H1 (cell line): Measurements from ENCODE around the gene CDK5R1. TPM values are rescaled to one million over a fixed set of nuclear protein-coding genes. Genes with fewer than 3 reads are reported as not detected.

Experiments used
- MAFK ChIP-seq: IDR thresholded peaks from 2 replicates; pipeline ENCODE4 v1.6.1; 2012; ENCODE audit warnings: low read depth, mild to moderate bottlenecking, improper control_type of control experiment, low read length
- NRF1 ChIP-seq: IDR thresholded peaks from 2 replicates; pipeline ENCODE4 v1.6.1; 2011; ENCODE audit warnings: mild to moderate bottlenecking, low read depth, low read length, improper control_type of control experiment
- PHF8 ChIP-seq: fragments of 200-600 bp; sonication (generic); conservative IDR thresholded peaks from 2 replicates; pipeline ENCODE4 v1.7.1; 2012; ENCODE audit warnings: low read depth, mild to moderate bottlenecking, inconsistent platforms, low read length, moderate library complexity
- POU5F1 ChIP-seq: IDR thresholded peaks from 2 replicates; pipeline ENCODE4 v1.6.1; 2011; ENCODE audit warnings: low read depth, mild to moderate bottlenecking, low read length, moderate library complexity
- SIN3A ChIP-seq, 2 experiments: IDR thresholded peaks in 1 of 2; conservative IDR thresholded peaks in 1 of 2; 2 replicates each; pipeline ENCODE4 v1.6.1; 2011 to 2012; ENCODE audit warnings: low read length in 2 of 2, improper control_type of control experiment in 1 of 2, low read depth in 1 of 2, mild to moderate bottlenecking in 1 of 2
- TEAD4 ChIP-seq: IDR thresholded peaks from 2 replicates; pipeline ENCODE4 v1.6.1; 2012; ENCODE audit warnings: low read depth, low read length, inconsistent platforms, mixed read lengths
- ZNF274 ChIP-seq: IDR thresholded peaks from 2 replicates; pipeline ENCODE4 v1.7.0; 2012; ENCODE audit warnings: low read length, borderline replicate concordance; ENCODE audit errors: extremely low read depth
- polyA plus RNA-seq, 7 experiments: library from polyadenylated mRNA; depleted of rRNA in 3 of 7; stranded (reverse) in 5 of 7; unstranded in 2 of 7; fragments of >200 nt in 5 of 7; fragments of 200-250 nt in 2 of 7; gene quantifications; 1 replicate in 5 of 7; 2 replicates in 1 of 7; 4 replicates in 1 of 7; pipeline versions ENCODE4 v1.2.1 to v1.2.3, GENCODE V29; 2011 to 2013; ENCODE audit warnings: missing spikeins in 2 of 7, mixed read lengths in 2 of 7
- total RNA-seq: library from RNA; stranded (reverse); fragmentation: NEBNext Ultra II Directional; extraction: Animal tissue kit (Norgen Biotek cat#: 25700); gene quantifications from 2 replicates; pipeline ENCODE4 v1.2.1, GENCODE V29; 2021

Gene CDK5R1
- total and polyA plus RNA-seq, 2 of the 8 experiments (the other 6 are each of a cell fraction or from before 2014, with no cell fraction given) = 2.7 to 9.9 TPM

GRCh38 chr17:32487473-32488176, 832 bp downstream of the CDK5R1 start (continued):
- TF ChIP-seq POU5F1 = no peak
- no peak for TF ChIP-seq ZNF274
- no peak for TF ChIP-seq NRF1
- 0 out of 4 replicates have a peak, but pooled peaks of 1 of the 2 experiments have one; percentile 29 for TF ChIP-seq SIN3A (conservative IDR thresholded peaks at IDR 0.05 in 1 of 2, IDR thresholded peaks at IDR 0.05 in 1 of 2; ENCODE audit: low read depth in 1 of 2, low read length in 2 of 2)
- peak; percentile 42 for TF ChIP-seq PHF8
- TF ChIP-seq MAFK = no peak
- TF ChIP-seq TEAD4 = no peak
